KBM-7 (cell line): ENCODE measurements around the gene SULT1A2.
"Not testable (repeated sequence)": the region's sequence is repeated elsewhere in the genome, so short reads cannot be mapped to it uniquely, and the experiment has no call there.

Experiments used
- DNase-seq: peaks from one replicate; pipeline ENCODE4 v3.0.0-alpha.2; 2015
- in situ Hi-C: fragments of 300-500 bp; cut with MboI; formaldehyde crosslinking; loops from 2 replicates; pipeline ENCODE4 v1.14.3; 2020; ENCODE audit warnings: low sequenced_read_pairs, low pct_unique_long_range_greater_than_20kb, mixed read lengths

The SULT1A2 gene

GRCh38 chr16:28595451-28595850 lies 1.4 kb downstream of the SULT1A2 start:
- in situ Hi-C loops, DNase-seq: not testable (repeated sequence)

DNA sequence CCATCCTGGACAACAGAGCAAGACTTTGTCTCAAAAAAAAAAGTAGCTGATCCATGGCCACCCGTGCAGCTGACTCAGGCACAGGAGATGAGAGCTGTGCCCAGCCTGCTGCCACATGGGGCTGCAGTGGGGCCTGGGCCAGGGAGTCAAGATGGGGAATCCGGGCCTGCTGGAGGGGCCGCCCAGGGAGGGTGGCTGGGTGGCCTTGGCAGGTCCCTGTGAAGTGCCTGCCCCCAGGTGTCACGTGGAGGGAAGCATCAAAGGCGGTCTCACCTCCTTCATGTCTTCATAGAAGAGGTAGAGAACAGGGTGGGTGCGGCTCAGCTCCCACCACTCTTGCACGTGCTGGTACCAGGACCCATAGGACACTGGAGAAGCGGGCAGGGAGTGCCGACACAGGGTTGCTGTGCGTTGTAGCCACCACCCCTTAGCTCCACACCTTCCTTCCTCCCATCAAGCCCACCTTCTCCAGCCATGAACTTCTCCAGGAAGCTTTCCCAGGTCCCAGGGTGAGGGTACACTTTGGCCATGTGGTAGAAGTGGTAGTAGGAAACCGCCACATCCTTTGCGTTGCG lies 3.8 kb downstream of the SULT1A2 start:
- no peak for DNase-seq
- in situ Hi-C loops = no loop called here

GRCh38 chr16:28592511-28592910 lies 4.3 kb downstream of the SULT1A2 start:
- in situ Hi-C loops = no loop called here

GRCh38 chr16:28591355-28591754 lies 5.5 kb downstream of the SULT1A2 start:
- in situ Hi-C loops = no loop called here
- DNase-seq = no peak

More at GRCh38 chr16:28592511-28592910, 4.3 kb downstream of the SULT1A2 start:
- DNase-seq = no peak

- DNase-seq = no peak
- in situ Hi-C loops = no loop called here
These were observed 6.2 kb downstream of the SULT1A2 start for GRCh38 chr16:28590384-28591340.

GRCh38 chr16:28589930-28590329 lies 6.9 kb downstream of the SULT1A2 start:
- in situ Hi-C loops = no loop called here
- DNase-seq = no peak

DNA sequence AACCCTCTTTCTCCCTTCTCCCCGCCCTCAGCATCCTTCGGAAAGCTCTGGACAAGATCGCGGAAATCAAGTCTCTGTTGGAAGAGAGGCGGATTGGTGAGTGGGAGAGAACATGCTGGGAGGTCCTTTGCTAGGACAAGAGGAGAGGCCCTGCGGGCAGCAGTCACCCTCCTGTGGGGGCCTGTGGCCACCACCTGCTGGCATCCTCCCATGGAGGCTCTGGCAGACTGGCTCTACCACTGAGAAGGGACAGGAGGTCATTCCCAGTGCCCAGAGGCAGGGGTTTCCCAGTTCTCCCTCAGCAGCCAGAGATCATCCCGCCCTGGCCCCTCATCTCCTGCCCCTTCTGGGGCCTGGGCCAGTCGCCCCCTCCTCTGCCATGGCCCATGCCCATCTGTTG lies 7.8 kb downstream of the SULT1A2 start:
- in situ Hi-C loops = no loop called here
- no peak for DNase-seq

- no peak for DNase-seq
- in situ Hi-C loops = no loop called here
These were observed 9.5 kb downstream of the SULT1A2 start for GRCh38 chr16:28587386-28587785.

- DNase-seq = no peak
- in situ Hi-C loops = no loop called here
These were observed 10.4 kb downstream of the SULT1A2 start for GRCh38 chr16:28586466-28586865.

GRCh38 chr16:28585674-28586073 lies 11.2 kb downstream of the SULT1A2 start:
- in situ Hi-C loops = no loop called here
- no peak for DNase-seq

- no peak for DNase-seq
- in situ Hi-C loops = no loop called here
These were observed 16.0 kb downstream of the SULT1A2 start for GRCh38 chr16:28580726-28581315.

DNA sequence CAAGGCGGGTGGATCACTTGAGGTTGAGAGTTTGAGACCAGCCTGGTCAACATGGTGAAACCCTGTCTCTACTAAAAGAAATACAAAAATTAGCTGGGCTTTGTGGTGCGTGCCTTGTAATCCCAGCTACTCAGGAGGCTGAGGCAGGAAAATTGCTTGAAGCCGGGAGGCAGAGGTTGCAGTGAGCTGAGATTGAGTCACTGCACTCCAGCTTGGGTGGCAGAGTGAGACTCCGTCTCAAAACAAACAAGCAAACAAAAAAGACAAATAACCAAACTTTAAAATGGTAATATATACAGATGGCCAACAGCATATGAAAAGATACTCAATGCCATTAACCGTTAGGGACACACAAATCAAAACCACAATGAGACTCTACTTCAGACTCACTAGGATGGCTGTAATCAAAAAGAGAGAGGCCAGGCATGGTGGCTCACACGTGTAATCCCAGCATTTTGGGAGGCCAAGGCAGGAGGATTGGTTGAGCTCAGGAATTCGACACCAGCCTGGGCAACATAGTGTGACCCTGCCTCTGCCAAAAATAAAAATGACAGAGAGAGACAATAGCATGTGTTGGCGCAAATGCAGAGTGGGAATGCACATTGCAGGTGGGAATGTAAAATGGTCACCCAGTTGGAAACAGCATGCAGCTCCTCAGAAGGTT lies 21.3 kb downstream of the SULT1A2 start:
- in situ Hi-C loops = no loop called here
- DNase-seq = no peak

GRCh38 chr16:28574925-28575324 lies 21.9 kb downstream of the SULT1A2 start:
- in situ Hi-C loops = no loop called here

DNA sequence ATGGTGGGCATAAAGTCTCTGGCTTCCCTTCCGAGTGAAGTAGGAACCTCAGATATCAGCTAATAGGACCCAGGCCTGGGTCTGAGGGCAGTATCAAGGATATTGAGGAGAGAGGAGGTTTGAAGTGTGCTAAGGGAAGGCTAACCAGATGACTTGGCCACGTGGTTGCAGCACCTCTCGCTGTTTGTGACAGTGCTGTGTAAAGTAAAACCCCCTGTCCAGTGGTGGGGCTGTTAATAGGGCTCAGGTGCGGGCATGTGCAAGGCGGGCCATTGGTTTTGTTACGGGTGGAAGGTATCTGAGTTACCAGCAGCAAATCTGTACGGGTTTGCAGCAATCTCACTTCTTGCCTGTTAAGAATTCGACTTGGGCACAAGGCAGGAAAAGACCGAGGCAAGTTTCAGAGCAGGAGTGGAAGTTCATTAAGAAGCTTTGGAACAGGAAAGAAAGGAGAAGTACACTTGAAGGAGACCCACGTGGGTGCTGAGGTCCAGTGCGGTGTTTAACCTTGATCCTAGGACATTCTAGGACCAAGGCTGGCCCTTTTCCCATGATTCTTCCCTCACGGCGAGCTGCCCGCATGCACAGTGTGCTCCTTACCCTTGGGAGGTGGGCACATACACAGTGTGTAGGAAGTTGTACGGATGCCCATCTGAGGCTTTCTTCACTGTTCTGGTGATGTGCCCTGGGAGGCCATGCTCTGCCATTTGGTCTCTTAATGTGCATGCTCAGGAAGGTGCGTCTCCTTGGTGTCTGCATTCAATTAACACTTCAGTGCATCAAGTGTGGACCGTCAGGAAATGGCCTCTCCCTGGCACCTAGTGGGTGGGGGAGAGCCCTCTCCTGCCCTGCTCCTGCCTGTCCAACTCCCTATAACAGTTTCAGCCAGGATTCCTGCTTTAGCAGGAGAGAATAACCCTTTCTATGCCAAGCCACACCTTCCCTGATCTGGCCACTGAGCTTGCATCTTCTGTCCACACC lies 22.8 kb downstream of the SULT1A2 start:
- in situ Hi-C loops = no loop called here
- no peak for DNase-seq

More at GRCh38 chr16:28574925-28575324, 21.9 kb downstream of the SULT1A2 start:
- no peak for DNase-seq

DNA sequence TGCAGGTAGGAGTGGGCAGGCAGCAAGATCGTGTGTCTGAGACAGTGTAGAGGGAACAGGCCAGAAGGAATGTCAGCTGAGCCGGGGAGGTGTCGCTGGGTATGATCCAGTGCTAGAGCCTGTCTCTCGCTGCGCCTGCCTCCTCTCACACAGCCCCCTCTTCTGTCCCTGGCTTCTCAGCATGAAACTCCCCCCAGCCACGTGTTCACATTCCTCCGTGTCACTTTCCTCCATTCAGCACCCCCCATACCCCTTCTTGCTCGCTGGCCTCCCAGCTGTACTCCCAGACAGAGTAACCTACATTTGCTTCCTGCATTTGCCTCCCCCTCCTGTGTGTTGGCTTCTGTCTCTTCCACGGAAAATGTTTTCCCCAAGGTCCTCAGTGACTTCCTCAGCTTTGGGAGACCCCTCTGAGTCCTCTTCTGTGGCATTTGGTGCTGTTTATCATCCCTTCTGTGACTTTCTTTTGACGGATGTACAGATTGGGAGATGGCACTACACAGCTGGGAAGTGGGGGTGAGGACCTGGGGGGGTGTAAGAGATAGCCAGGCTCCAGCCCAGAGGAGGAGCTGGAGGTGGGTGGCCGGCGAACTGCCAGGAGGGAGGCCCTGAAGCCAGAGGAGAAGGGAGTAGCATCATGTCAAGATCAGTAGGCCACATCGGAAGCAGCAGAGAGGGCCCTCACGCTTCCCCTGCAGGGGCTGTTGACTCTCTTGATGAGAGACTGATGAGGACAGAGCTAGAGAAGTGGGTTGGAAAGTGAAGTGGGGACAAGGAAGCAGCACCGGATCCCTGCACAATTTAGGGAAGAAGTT lies 23.9 kb downstream of the SULT1A2 start:
- in situ Hi-C loops = no loop called here

GRCh38 chr16:28569968-28570752 lies 26.7 kb downstream of the SULT1A2 start:
- DNase-seq = no peak
- in situ Hi-C loops = no loop called here

More for the DNA sequence above, 23.9 kb downstream of the SULT1A2 start:
- no peak for DNase-seq

GRCh38 chr16:28569021-28569420 lies 27.8 kb downstream of the SULT1A2 start:
- DNase-seq = no peak

More at GRCh38 chr16:28569021-28569420, 27.8 kb downstream of the SULT1A2 start:
- in situ Hi-C loops = no loop called here
